ENCODE measurements around the gene USB1. TPM values are rescaled to one million over a fixed set of nuclear protein-coding genes. Genes with fewer than 3 reads are reported as not detected.

Gene USB1
- total and polyA plus RNA-seq, 2 experiments from 2014 or later: 79.6 to 118 TPM

- Histone ChIP-seq H3K4me2 (no peak overlapping the region), H3K4me1 (ENCODE audit: insufficient read depth) (peaks cover 15% of the 10 kb centered on the region), H3K79me2 (replicated peaks; ENCODE audit: insufficient read depth) (no peaks in the 10 kb centered on the region), H2AFZ (no peak overlapping the region), H3K4me3 (no peak overlapping the region), H3F3A (replicated peaks; ENCODE audit: low read depth) (0 out of 2 replicates have a peak, but pooled peaks cover 2% of the 10 kb centered on the region), H3K27ac (ENCODE audit: low read depth) (no peak overlapping the region), H4K20me1 (replicated peaks; ENCODE audit: insufficient read depth) (no peaks in the 10 kb centered on the region), H3K36me3 (ENCODE audit: insufficient read depth) (no peaks in the 10 kb centered on the region; the same call in 1 of the 2 replicates), H3K27me3 (ENCODE audit: insufficient read depth) (no peaks in the 10 kb centered on the region), H3K9me2 (ENCODE audit: insufficient read depth) (no peaks in the 10 kb centered on the region)
- ATAC-seq (no peak), DNase-seq (ENCODE audit: low spot score) (no peak)
- Mint-ChIP-seq H3K9me3 (no peaks in the 10 kb centered on the region; the same call in 2 of the 3 replicates), H3K27me3 (ENCODE audit: insufficient read depth, low read depth, poor library complexity) (peaks cover 16% of the 10 kb centered on the region), H3K4me1 (peaks cover 16% of the 10 kb centered on the region), H3K4me3 (no peak overlapping the region), H3K36me3 (ENCODE audit: low read depth) (peaks cover 21% of the 10 kb centered on the region; the same call in 2 of the 3 replicates), H3K27ac (no peak overlapping the region)
- TF ChIP-seq, protein P1, sequence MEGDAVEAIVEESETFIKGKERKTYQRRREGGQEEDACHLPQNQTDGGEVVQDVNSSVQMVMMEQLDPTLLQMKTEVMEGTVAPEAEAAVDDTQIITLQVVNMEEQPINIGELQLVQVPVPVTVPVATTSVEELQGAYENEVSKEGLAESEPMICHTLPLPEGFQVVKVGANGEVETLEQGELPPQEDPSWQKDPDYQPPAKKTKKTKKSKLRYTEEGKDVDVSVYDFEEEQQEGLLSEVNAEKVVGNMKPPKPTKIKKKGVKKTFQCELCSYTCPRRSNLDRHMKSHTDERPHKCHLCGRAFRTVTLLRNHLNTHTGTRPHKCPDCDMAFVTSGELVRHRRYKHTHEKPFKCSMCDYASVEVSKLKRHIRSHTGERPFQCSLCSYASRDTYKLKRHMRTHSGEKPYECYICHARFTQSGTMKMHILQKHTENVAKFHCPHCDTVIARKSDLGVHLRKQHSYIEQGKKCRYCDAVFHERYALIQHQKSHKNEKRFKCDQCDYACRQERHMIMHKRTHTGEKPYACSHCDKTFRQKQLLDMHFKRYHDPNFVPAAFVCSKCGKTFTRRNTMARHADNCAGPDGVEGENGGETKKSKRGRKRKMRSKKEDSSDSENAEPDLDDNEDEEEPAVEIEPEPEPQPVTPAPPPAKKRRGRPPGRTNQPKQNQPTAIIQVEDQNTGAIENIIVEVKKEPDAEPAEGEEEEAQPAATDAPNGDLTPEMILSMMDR (conservative IDR thresholded peaks at IDR 0.05; ENCODE audit: low read depth in 2 of 2): no peak
- TF ChIP-seq, protein P2, sequence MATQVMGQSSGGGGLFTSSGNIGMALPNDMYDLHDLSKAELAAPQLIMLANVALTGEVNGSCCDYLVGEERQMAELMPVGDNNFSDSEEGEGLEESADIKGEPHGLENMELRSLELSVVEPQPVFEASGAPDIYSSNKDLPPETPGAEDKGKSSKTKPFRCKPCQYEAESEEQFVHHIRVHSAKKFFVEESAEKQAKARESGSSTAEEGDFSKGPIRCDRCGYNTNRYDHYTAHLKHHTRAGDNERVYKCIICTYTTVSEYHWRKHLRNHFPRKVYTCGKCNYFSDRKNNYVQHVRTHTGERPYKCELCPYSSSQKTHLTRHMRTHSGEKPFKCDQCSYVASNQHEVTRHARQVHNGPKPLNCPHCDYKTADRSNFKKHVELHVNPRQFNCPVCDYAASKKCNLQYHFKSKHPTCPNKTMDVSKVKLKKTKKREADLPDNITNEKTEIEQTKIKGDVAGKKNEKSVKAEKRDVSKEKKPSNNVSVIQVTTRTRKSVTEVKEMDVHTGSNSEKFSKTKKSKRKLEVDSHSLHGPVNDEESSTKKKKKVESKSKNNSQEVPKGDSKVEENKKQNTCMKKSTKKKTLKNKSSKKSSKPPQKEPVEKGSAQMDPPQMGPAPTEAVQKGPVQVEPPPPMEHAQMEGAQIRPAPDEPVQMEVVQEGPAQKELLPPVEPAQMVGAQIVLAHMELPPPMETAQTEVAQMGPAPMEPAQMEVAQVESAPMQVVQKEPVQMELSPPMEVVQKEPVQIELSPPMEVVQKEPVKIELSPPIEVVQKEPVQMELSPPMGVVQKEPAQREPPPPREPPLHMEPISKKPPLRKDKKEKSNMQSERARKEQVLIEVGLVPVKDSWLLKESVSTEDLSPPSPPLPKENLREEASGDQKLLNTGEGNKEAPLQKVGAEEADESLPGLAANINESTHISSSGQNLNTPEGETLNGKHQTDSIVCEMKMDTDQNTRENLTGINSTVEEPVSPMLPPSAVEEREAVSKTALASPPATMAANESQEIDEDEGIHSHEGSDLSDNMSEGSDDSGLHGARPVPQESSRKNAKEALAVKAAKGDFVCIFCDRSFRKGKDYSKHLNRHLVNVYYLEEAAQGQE (IDR thresholded peaks at IDR 0.05; ENCODE audit: unreplicated experiment): no peak
- TF ChIP-seq CREB1 (CRISPR knock-in tag; IDR thresholded peaks at IDR 0.05; ENCODE audit: low read depth) (no peak), EZH2phosphoT487 (IDR thresholded peaks at IDR 0.05; ENCODE audit: unreplicated experiment) (no peak), ZNF331 (CRISPR knock-in tag; IDR thresholded peaks at IDR 0.05; ENCODE audit: low read depth) (no peak), POLR2AphosphoS5 (IDR thresholded peaks at IDR 0.05; ENCODE audit: low read depth) (no peak), EZH2 (IDR thresholded peaks at IDR 0.05; ENCODE audit: low read depth, unreplicated experiment) (no peak), NANOG (IDR thresholded peaks at IDR 0.05; ENCODE audit: borderline replicate concordance) (no peak), ZNF114 (CRISPR knock-in tag; IDR thresholded peaks at IDR 0.05) (no peak), STAT1 (IDR thresholded peaks at IDR 0.05; ENCODE audit: unreplicated experiment) (no peak)
- TF ChIP-seq, protein P3, sequence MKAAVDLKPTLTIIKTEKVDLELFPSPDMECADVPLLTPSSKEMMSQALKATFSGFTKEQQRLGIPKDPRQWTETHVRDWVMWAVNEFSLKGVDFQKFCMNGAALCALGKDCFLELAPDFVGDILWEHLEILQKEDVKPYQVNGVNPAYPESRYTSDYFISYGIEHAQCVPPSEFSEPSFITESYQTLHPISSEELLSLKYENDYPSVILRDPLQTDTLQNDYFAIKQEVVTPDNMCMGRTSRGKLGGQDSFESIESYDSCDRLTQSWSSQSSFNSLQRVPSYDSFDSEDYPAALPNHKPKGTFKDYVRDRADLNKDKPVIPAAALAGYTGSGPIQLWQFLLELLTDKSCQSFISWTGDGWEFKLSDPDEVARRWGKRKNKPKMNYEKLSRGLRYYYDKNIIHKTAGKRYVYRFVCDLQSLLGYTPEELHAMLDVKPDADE (IDR thresholded peaks at IDR 0.05): no peak
Measured at GRCh38 chr16:58045096-58045495, 43.9 kb downstream of the USB1 start.

Data from GM23338 (cell line).